ENCODE data around the gene TALDO1.

Gene TALDO1

DNA sequence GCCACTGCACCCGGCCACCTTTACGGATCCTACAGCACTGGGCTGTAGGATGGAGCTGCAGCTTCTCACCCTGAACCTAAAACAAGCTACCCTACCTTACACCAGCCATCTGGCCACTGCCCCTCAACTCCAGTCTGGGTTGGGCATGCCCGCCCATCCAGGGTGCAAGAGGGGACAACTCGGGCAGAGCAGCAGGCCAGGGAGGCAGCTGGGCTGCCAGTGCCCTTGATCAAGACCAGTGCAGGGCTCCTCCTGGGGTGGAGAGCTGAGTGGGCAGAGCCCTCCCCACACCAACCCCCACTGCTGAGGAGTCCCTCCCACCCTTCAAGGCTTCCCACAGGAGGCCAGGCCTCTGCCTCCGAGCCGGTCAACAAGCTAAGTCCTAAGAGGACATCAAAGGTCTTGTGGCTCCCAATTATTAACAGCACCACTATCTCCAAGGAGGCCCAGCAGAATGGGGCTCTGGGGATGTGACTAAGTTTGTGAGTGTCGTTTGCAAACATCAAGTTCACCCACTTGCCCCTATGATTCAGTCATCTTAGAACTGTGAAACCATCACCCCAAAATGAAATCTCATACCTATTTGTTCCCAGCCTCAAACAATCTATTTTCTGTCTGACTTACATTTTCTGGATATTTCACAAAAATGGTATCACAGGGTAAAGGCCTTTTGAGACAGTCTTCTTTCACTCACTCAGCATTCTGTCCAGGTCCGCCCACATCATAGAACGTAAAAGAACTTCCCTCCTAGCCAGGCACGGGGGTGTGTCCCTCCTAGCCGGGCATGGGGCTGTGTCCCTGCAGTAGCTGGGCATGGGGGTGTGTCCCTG, 19.1 kb downstream of the TALDO1 start:
- Mint-ChIP-seq H3K36me3 (ENCODE audit: low read depth) (peaks cover 27% of the 10 kb centered on the region), H3K27me3 (no peaks in the 10 kb centered on the region), H3K27ac (no peak overlapping the region), H3K4me1 (ENCODE audit: low read depth) (peaks cover 4% of the 10 kb centered on the region), H3K9me3 (no peaks in the 10 kb centered on the region), H3K4me3 (no peak overlapping the region)

DNA sequence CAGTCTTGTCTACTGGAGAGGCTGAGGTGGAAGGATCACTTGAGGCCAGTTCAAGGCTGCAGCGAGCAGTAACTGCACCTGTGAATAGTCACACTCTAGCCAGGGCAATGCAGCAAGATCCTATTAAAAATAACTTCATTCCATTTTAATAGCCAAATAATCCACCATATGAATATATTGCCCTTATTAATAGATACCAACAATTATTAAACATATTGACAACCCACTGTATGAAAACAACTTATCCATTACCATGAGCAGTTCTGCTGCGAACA, 19.6 kb downstream of the TALDO1 start:
- Mint-ChIP-seq H3K36me3 (ENCODE audit: low read depth) (peaks cover 21% of the 10 kb centered on the region), H3K27ac (no peak overlapping the region), H3K9me3 (no peaks in the 10 kb centered on the region), H3K4me3 (no peak overlapping the region), H3K27me3 (no peaks in the 10 kb centered on the region), H3K4me1 (ENCODE audit: low read depth) (peaks cover 4% of the 10 kb centered on the region)

DNA sequence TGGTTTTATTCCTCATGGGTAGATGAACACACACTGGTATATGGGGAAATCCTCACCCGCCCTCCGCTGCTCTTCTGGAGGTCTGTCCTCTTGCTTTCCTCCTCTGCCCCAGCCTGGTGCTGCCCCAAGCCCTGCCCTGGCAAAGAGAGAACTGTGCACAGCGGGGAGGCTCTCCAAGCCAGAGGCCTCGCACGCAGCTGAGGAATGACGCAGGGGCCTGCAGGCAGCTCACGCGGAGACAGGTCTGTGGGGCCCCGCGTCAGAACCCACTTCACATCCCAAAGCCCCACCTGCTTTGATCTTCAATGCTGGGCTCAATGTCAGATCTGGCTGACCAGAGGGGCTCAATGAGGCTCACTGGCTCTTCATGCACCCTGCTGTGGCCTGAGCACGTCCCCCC, 20.0 kb downstream of the TALDO1 start:
- H3K27me3 Mint-ChIP-seq: no peaks in the 10 kb centered on the region
- no peak overlapping the region for H3K27ac Mint-ChIP-seq
- H3K4me1 Mint-ChIP-seq (ENCODE audit: low read depth): peaks cover 4% of the 10 kb centered on the region

DNA sequence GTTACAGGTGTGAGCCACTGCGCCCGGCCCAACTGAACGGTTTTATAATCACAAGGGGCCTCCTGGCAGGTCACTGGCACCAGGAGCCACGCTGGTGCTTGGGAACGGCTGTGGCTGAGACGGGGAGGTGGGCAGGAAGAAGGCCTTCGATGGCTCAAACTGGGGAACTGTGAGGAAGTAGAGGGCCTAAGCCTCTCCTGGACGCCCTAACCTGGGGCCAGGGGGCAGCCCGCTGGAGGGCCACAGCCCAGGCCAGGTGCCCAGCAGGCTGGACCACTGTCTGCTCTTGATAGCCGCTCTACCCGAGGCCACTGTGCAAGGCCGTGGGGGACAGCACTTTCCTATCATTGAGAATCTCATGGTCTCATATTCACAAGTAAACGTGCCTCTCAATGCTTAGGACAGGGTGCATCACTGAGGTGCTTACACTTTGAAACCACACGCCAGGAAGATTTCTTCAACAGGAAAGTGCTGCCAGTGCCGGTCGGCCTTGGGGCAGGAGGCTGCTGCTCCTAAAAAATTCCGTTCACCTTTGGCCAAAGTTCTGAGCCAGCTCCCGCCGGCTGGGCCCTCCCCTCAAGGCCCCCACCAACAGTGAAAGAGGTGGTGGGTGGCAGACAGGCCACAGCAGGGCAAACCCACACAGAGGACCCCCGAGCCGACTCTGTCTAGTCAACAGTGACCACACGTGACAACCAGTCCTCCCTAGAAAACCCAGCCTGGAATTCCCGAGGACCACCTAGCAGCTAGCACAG, 22.8 kb downstream of the TALDO1 start:
- no peaks in the 10 kb centered on the region for H3K27me3 Mint-ChIP-seq
- H3K4me3 Mint-ChIP-seq: no peak overlapping the region
- peaks cover 13% of the 10 kb centered on the region for H3K4me1 Mint-ChIP-seq (ENCODE audit: low read depth)
- peaks cover 10% of the 10 kb centered on the region for H3K36me3 Mint-ChIP-seq (ENCODE audit: low read depth)
- H3K27ac Mint-ChIP-seq: no peak overlapping the region
- H3K9me3 Mint-ChIP-seq: no peaks in the 10 kb centered on the region

More for the DNA sequence above, 20.0 kb downstream of the TALDO1 start:
- peaks cover 20% of the 10 kb centered on the region for H3K36me3 Mint-ChIP-seq (ENCODE audit: low read depth)
- H3K4me3 Mint-ChIP-seq: no peak overlapping the region
- H3K9me3 Mint-ChIP-seq: no peaks in the 10 kb centered on the region

DNA sequence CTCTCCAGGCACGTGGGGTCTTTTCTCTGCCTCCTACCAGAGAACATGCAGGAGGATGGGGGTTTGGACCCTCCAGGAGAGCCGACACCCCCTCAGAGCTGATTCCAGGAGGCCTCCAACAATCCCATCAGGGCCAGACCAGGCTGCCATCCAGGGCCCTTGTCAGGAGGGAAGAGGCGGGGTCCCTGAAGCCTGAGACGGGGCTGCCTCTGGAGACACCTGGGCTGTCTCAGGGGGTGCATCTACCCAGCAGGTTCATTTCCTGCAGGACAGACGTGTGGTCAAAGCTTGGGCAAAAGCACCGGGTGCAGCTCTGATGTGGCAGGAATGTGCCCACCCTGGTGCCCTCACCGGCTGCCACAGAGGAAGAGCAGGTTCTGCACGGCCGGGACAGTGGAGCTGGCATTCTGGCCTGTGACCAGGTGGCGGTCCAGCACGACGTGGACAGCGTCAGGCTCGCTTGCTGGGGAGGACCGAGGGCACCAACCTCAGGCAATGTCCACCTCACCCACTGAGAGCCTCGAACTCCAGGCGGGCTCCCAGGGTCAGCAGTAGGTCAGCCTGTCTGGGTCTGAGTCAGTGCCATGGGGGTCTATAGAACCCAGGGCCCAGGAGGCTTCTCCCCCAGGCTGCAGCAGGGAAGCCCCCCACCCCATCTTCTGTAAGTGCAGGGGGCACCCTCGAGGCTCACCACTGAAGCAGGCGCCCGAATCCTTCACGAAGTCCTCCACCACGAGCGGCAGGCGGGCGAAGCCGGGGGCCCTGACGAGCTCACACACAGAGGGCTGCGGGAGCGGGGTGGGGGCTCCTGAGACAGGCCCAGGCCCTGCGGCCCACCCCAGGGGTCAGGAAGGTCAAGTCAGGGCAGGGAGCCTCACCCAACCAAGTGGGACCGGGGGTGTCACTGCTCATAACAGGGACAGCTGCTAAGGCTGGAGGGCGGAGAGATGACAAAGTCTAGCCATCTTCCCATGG, 23.7 kb downstream of the TALDO1 start:
- Mint-ChIP-seq H3K4me3 (no peak overlapping the region), H3K36me3 (ENCODE audit: low read depth) (peaks cover 10% of the 10 kb centered on the region), H3K9me3 (no peaks in the 10 kb centered on the region), H3K4me1 (ENCODE audit: low read depth) (peaks cover 21% of the 10 kb centered on the region), H3K27me3 (no peaks in the 10 kb centered on the region), H3K27ac (no peak overlapping the region)

DNA sequence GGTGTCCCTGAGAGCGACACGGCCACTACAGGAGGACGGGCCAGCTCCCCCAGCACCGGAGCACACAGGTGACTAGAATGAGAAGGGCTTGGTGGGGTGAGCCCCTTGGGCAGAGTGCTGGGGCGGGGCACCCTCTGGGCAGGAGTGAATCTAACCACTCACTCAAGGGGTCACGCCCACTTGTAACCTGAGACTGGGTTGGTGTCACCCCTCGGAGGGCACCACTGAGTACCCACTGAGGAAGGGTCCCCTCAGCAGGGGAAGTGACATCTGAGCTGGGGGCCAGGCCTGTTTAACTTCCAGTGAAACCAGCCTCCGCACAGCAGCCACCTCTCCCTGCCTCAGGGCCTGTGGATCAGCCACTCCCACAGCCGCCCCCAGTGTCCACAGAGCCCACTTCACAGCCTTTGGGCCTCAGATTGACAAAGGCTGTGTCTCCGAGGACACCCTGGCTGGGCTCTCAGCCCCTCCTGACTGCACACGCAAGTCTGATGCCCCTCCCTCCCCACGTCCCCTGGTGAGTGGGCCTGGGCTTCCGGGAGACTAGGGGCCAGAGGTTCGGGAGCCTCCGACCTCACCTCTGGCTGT, 24.4 kb downstream of the TALDO1 start:
- Mint-ChIP-seq H3K27ac (no peak overlapping the region), H3K9me3 (no peaks in the 10 kb centered on the region), H3K36me3 (ENCODE audit: low read depth) (peaks cover 5% of the 10 kb centered on the region), H3K4me3 (no peak overlapping the region), H3K27me3 (no peaks in the 10 kb centered on the region), H3K4me1 (ENCODE audit: low read depth) (peaks cover 26% of the 10 kb centered on the region)

DNA sequence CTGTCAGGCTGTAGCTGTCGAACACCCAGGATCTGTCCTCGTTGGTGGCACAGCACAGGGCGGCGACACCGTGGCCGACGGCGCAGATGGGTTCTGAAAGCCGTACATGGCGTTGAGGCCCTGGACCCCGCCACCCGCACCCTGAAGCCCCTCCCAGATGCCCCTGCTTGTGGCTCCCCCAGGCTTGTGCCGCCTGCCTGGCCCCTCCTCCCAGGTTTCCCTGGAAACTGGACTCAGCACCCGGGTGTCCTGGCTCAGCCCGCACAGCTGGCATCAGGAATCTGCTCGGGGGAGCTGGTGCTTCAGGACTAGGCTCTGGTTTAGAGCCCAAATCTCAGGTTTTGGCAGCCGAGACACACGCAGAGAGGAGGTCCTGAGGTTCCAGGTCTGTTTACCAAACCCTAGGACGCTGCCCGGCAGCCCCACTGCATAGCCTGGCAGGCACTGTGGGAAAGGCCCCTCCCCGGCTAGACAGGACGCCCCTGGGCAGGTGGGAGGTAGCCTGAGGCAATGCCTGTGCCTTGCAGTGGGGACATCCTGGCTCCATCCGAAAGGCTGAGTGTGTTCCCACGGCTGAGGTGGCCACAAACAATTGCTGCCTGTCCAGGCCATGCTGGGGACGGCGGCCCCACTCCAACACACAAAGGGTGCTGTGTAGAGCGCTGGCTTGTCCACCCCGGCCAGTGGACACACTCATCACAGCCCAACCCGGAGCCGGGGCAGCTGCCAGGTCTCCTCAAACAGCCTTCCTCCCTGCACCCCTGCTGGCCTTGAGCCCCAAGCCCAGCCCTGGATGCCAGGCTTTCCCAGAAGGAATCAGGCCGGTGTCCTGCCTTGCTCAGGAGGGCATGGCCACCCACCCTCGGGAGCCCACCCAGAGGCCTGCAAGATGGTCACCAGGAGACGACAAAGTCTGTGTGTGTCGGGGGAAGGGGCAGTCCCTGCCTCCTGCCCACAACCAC, 25.4 kb downstream of the TALDO1 start:
- peaks cover 23% of the 10 kb centered on the region for H3K4me1 Mint-ChIP-seq (ENCODE audit: low read depth)
- H3K27me3 Mint-ChIP-seq: no peaks in the 10 kb centered on the region
- H3K27ac Mint-ChIP-seq: no peak overlapping the region
- no peaks in the 10 kb centered on the region for H3K9me3 Mint-ChIP-seq
- no peaks in the 10 kb centered on the region for H3K36me3 Mint-ChIP-seq (ENCODE audit: low read depth)
- no peak overlapping the region for H3K4me3 Mint-ChIP-seq

DNA sequence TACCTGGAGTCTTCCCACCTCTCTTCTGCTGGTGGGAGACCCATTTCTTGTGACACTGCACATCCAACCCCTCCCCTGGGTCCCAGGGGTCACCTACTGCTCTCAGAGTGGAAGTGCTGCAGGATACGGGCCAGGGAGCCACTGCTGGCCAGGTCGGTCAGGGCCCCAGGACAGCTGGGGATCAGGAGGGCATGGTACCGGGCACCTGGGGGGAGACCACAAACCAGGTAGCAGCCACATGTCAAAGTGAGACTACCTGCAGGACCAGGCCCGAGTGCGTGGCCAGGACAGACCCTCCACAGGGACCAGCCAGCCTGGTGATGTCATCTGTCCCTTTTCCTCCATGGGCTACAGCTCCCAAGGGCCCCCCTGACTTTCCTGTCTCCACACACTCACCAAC, 26.2 kb downstream of the TALDO1 start:
- Mint-ChIP-seq H3K27ac (no peak overlapping the region), H3K4me3 (no peak overlapping the region), H3K4me1 (ENCODE audit: low read depth) (peaks cover 23% of the 10 kb centered on the region), H3K27me3 (no peaks in the 10 kb centered on the region), H3K36me3 (ENCODE audit: low read depth) (no peaks in the 10 kb centered on the region), H3K9me3 (no peaks in the 10 kb centered on the region)

DNA sequence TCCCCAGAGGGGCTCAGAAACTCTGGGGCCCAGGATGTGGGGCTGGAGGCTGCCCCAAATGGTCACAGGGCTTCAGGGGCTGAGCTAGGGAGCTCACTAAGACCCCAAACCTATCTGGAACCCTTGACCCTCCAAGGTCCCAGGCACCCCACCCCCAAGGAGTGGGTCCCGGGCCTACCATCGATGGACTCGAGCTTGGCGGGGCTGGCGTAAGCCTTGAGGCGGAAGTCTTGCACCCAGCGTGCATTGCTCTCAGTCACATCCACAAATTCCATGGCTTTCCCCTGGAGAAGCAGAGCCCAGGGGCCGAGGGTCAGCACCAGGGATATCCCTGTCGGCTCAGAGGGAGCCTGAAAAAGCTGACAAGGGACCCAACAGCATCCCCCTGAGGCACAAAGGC, 26.6 kb downstream of the TALDO1 start:
- Mint-ChIP-seq H3K4me3 (no peak overlapping the region), H3K36me3 (ENCODE audit: low read depth) (no peaks in the 10 kb centered on the region), H3K4me1 (ENCODE audit: low read depth) (peaks cover 27% of the 10 kb centered on the region), H3K27me3 (no peaks in the 10 kb centered on the region), H3K9me3 (no peaks in the 10 kb centered on the region), H3K27ac (no peak overlapping the region)

DNA sequence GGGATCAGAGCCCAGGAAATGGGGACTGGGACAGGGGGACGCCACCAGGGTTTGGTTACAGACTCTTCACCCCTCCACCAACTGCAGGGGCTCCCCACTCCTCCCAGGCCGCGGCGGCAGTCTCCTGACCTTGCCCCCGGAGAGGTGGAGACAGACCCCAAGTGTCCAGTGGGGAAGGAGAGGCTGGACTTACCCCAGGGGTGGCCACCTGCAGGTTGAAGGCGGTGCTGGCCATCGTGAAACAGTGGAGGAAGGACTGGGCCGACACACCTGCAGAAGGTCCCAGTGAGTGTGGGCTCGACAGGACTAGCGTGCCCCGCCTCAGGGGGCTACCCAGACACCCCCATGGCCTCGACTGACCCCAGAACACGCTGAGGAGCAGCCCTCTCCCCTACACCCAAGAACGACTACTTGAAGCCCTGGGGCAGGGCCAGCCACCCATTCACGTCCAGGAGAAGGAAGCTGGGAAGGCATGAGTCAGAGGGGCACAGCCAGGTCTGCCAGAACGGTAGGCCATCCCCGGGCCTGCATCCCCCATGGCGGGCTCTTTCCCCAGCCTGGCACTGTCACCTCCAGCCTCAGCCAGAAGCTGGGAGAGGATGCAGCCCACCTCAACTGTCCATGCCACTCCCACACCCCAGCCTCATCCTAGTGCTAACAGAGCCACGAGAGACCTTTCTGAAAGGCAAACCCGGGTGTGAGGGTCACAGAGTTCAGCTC, 27.8 kb downstream of the TALDO1 start:
- Mint-ChIP-seq H3K27me3 (no peaks in the 10 kb centered on the region), H3K4me3 (peak overlapping the region; percentile 91), H3K27ac (peak overlapping the region; percentile 63), H3K9me3 (no peaks in the 10 kb centered on the region), H3K4me1 (ENCODE audit: low read depth) (peaks cover 33% of the 10 kb centered on the region), H3K36me3 (ENCODE audit: low read depth) (peaks cover 4% of the 10 kb centered on the region)

DNA sequence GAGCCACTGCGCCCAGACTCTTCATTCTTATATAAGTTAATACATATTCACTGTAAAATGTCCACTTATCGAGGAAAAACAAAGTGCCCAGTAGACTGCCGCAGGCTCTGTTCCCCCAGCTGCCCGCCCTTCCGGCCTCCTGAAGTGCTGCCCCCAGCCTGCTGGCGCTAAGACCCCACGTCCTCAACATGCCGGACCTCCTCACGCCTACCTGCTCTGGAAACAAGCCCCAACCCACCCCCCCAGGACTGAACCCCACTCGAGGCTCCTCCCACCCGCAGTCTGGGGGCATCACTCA, 28.9 kb downstream of the TALDO1 start:
- H3K9me3 Mint-ChIP-seq: no peaks in the 10 kb centered on the region
- peaks cover 36% of the 10 kb centered on the region for H3K4me1 Mint-ChIP-seq (ENCODE audit: low read depth)
- peak overlapping the region; percentile 91 for H3K4me3 Mint-ChIP-seq
- H3K27ac Mint-ChIP-seq: peak overlapping the region; percentile 86
- H3K27me3 Mint-ChIP-seq: no peaks in the 10 kb centered on the region
- H3K36me3 Mint-ChIP-seq (ENCODE audit: low read depth): peaks cover 4% of the 10 kb centered on the region

DNA sequence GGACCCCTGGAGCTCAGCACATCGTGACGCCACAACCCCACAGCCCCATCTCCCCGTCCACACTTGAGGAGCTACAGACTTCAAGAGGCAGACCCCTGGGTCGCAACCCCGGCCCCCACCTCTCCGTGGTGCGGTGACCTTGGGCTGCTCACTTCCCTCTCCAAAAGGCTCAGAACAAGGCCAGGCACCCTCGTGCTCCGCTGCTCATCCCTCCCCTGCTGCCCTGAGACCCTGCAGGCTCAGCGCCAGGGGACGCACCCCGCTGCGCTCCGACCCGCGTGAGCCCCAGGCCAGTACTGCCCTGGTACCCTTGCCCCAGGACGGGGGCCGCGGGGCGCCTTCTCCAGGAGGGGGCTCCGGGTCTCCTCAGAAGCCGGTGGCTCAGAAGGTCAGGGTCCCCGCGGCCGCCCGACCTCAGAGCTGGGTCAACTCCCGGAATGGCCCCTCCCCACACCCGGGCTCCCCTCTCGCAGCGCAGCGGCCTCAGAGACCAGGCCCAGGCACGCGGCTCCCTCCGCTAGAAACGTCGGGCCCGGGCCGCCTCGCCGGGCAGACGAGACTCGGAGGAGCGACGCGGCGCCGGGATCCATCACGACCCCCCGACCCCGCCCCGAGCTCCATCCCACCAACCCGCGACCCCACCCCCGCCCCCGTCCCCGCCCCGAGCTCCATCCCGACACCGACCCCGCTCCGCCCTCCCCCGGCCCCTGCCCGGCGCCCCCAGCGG, 29.5 kb downstream of the TALDO1 start:
- H3K27me3 Mint-ChIP-seq: no peaks in the 10 kb centered on the region
- H3K36me3 Mint-ChIP-seq (ENCODE audit: low read depth): peaks cover 4% of the 10 kb centered on the region

More for the DNA sequence above, 29.5 kb downstream of the TALDO1 start:
- Mint-ChIP-seq H3K4me3 (peak overlapping the region; percentile 91), H3K27ac (peak overlapping the region; percentile 86), H3K9me3 (no peaks in the 10 kb centered on the region), H3K4me1 (ENCODE audit: low read depth) (peaks cover 36% of the 10 kb centered on the region)
